Natural killer cell (primary cell): ENCODE measurements around the gene CHRD. TPM values are rescaled to one million over a fixed set of nuclear protein-coding genes. Genes with fewer than 3 reads are reported as not detected.

Experiments used
- ATAC-seq, 3 donors: fragments of 150-1000 bp in 2 of 3; fragments of 200-7000 bp in 1 of 3; cut with Tn5 transposase; 1 replicate in 1 of 3; 2 replicates in 2 of 3; pipeline ENCODE4 v1.10.0; 2021; ENCODE audit warnings: mild to moderate bottlenecking in 2 of 3, moderate library complexity in 2 of 3
- DNase-seq, 2 donors: peaks; one replicate each; pipeline versions ENCODE4 v3.0.0 to v3.0.0-alpha.2; 2013 to 2021; ENCODE audit warnings: mixed read lengths in 1 of 2
- H3K27ac ChIP-seq: one replicate; pipeline ENCODE4 v1.5.1; 2013; ENCODE audit warnings: mild to moderate bottlenecking, low read length
- H3K27me3 ChIP-seq: one replicate; pipeline ENCODE4 v1.6.1; 2013; ENCODE audit warnings: low read length; ENCODE audit not compliant: control insufficient read depth, insufficient read depth
- H3K36me3 ChIP-seq: one replicate; pipeline ENCODE4 v1.6.1; 2013; ENCODE audit warnings: low read length; ENCODE audit not compliant: control insufficient read depth, insufficient read depth
- H3K4me1 ChIP-seq: one replicate; pipeline ENCODE4 v1.6.1; 2013; ENCODE audit warnings: low read length; ENCODE audit not compliant: control insufficient read depth, insufficient read depth
- H3K4me3 ChIP-seq: one replicate; pipeline ENCODE4 v1.5.1; 2013; ENCODE audit warnings: low read length
- H3K9me3 ChIP-seq: one replicate; pipeline ENCODE4 v1.6.1; 2013; ENCODE audit warnings: low read length; ENCODE audit not compliant: control insufficient read depth, insufficient read depth
- H3K27ac Mint-ChIP-seq, 2 donors: one replicate each; pipeline ENCODE4 v1.8.0; 2022; ENCODE audit warnings: mild to moderate bottlenecking in 2 of 2, mixed read lengths in 2 of 2, moderate library complexity in 1 of 2
- H3K27me3 Mint-ChIP-seq, 2 donors: one replicate each; pipeline ENCODE4 v1.8.0; 2022; ENCODE audit warnings: low read depth in 2 of 2, mixed read lengths in 2 of 2
- H3K36me3 Mint-ChIP-seq: one replicate; pipeline ENCODE4 v1.8.0; 2022; ENCODE audit warnings: mixed read lengths
- H3K4me1 Mint-ChIP-seq, 2 donors: one replicate each; pipeline ENCODE4 v1.8.0; 2022; ENCODE audit warnings: mixed read lengths in 2 of 2
- H3K4me3 Mint-ChIP-seq: one replicate; pipeline ENCODE4 v1.8.0; 2022; ENCODE audit warnings: mild to moderate bottlenecking, moderate library complexity, mixed read lengths
- H3K9me3 Mint-ChIP-seq, 2 donors: one replicate each; pipeline ENCODE4 v1.8.0; 2022; ENCODE audit warnings: mixed read lengths in 2 of 2
- CTCF ChIP-seq: fragments of 200-600 bp; IDR thresholded peaks from one replicate; pipeline ENCODE4 v1.8.0; 2022; ENCODE audit warnings: antibody characterized with exemption
- WGBS: methylation state at CpG from one replicate; pipeline ENCODE4 v1.1.7; 2013; ENCODE audit warnings: missing lambda C conversion rate; ENCODE audit not compliant: insufficient coverage; 5-methylcytosine and 5-hydroxymethylcytosine counted together
- intact Hi-C: fragments of 100-400 bp; cut with micrococcal nuclease; formaldehyde crosslinking; loops from one replicate; pipeline ENCODE4 v1.14.2; 2022
- total RNA-seq, 4 donors: library from RNA; stranded (reverse); fragments of 120-200 nt in 1 of 4; gene quantifications; one replicate each; pipeline versions ENCODE4 v1.2.3 to v1.2.4, GENCODE V29; 2013 to 2022

Gene CHRD
- total RNA-seq: under 1 TPM in 1 of 3 donors, not detected in 2; 0.78 TPM
- total RNA-seq (2013): not detected

GRCh38 chr3:184379358-184380184 is at the start of gene CHRD:
Gene CHRD, plus strand, starts transcription at chr3:184380054. Its CDS starts 265 bp downstream, at chr3:184380319.
- H3K4me1 Mint-ChIP-seq: peaks cover 0 to 20% of the 10 kb centered on the region in 2 donors

GRCh38 chr3:184332370-184333090 is 47.3 kb upstream of the CHRD start:
- Histone ChIP-seq H3K4me3 (no peak overlapping the region), H3K27me3 (no peaks in the 10 kb centered on the region), H3K9me3 (no peaks in the 10 kb centered on the region), H3K27ac (no peak overlapping the region), H3K36me3 (peaks cover 67% of the 10 kb centered on the region), H3K4me1 (peaks cover 20% of the 10 kb centered on the region)
- Mint-ChIP-seq H3K4me3 (peak overlapping the region; percentile 1), H3K27ac (peak overlapping the region; percentile 78 to 80), H3K9me3 (no peaks in the 10 kb centered on the region), H3K27me3 (peaks cover 0 to 1% of the 10 kb centered on the region in 2 donors), H3K4me1 (peaks cover 12 to 37% of the 10 kb centered on the region in 2 donors), H3K36me3 (peaks cover 24% of the 10 kb centered on the region)
- no peak for DNase-seq
- 90% methylated on average over 10 of the region's 10 CpGs for whole genome bisulfite sequencing
- ATAC-seq: no peak
- intact Hi-C loops: no loop called here
- TF ChIP-seq CTCF: no peak

More at GRCh38 chr3:184379358-184380184, at the start of gene CHRD:
- intact Hi-C loops: no loop called here
- H3K9me3 ChIP-seq: no peaks in the 10 kb centered on the region
- H3K27me3 Mint-ChIP-seq: peaks cover 47 to 74% of the 10 kb centered on the region in 2 donors
- no peaks in the 10 kb centered on the region for H3K36me3 Mint-ChIP-seq
- ATAC-seq (peak in 1 of 3 donors; percentile 17), DNase-seq (no peak)
- H3K36me3 ChIP-seq: no peaks in the 10 kb centered on the region
- no peaks in the 10 kb centered on the region for H3K9me3 Mint-ChIP-seq
- no peak within 1 kb of the TSS for H3K27ac ChIP-seq
- no peak within 1 kb of the TSS for H3K4me3 ChIP-seq
- H3K4me1 ChIP-seq: peaks cover 14% of the 10 kb centered on the region
- H3K4me3 Mint-ChIP-seq: peak within 1 kb of the TSS; percentile 83
- 20% methylated on average over 60 of the region's 71 CpGs for WGBS
- no peak within 1 kb of the TSS for H3K27ac Mint-ChIP-seq
- peaks cover 23% of the 10 kb centered on the region for H3K27me3 ChIP-seq
- no peak for TF ChIP-seq CTCF

- no peak overlapping the region for H3K4me3 ChIP-seq
- Mint-ChIP-seq H3K36me3 (peaks cover 24% of the 10 kb centered on the region), H3K9me3 (no peaks in the 10 kb centered on the region), H3K4me1 (peaks cover 17 to 43% of the 10 kb centered on the region in 2 donors), H3K27ac (peak overlapping the region; percentile 78 to 80), H3K27me3 (peaks cover 0 to 7% of the 10 kb centered on the region in 2 donors), H3K4me3 (peak overlapping the region; percentile 4)
- H3K36me3 ChIP-seq: peaks cover 60% of the 10 kb centered on the region
- peaks cover 20% of the 10 kb centered on the region for H3K4me1 ChIP-seq
- WGBS: 93% methylated on average over 6 of the region's 6 CpGs
- H3K27me3 ChIP-seq: no peaks in the 10 kb centered on the region
- intact Hi-C loops: no loop called here
- DNase-seq (no peak), ATAC-seq (no peak)
- TF ChIP-seq CTCF: no peak
- no peak overlapping the region for H3K27ac ChIP-seq
- no peaks in the 10 kb centered on the region for H3K9me3 ChIP-seq
Measured at GRCh38 chr3:184333190-184333589, 46.7 kb upstream of the CHRD start.
